Mucosa of rectum (tissue), 2 donors: ENCODE measurements around the gene SIPA1L3.

Source experiments
- H3K27ac ChIP-seq, 2 donors: one replicate each; pipeline ENCODE4 v1.7.0; 2013; ENCODE audit warnings: inconsistent platforms in 2 of 2, low read depth in 2 of 2, low read length in 2 of 2
- H3K27me3 ChIP-seq, 2 donors: one replicate each; pipeline ENCODE4 v1.7.0; 2013; ENCODE audit warnings: low read length in 2 of 2; ENCODE audit not compliant: control insufficient read depth in 2 of 2, insufficient read depth in 2 of 2
- H3K36me3 ChIP-seq, 2 donors: one replicate each; pipeline ENCODE4 v1.7.0; 2013; ENCODE audit warnings: low read length in 2 of 2; ENCODE audit not compliant: control insufficient read depth in 2 of 2, insufficient read depth in 2 of 2
- H3K4me1 ChIP-seq, 2 donors: one replicate each; pipeline ENCODE4 v1.7.0; 2013; ENCODE audit warnings: low read length in 2 of 2, mild to moderate bottlenecking in 1 of 2; ENCODE audit not compliant: control insufficient read depth in 2 of 2, insufficient read depth in 2 of 2
- H3K4me3 ChIP-seq, 2 donors: one replicate each; pipeline ENCODE4 v1.7.0; 2013; ENCODE audit warnings: low read length in 2 of 2
- H3K9ac ChIP-seq, 2 donors: one replicate each; pipeline ENCODE4 v1.7.0; 2013; ENCODE audit warnings: low read length in 2 of 2, low read depth in 1 of 2, mild to moderate bottlenecking in 1 of 2
- H3K9me3 ChIP-seq, 2 donors: one replicate each; pipeline ENCODE4 v1.7.0; 2013; ENCODE audit warnings: low read length in 2 of 2; ENCODE audit not compliant: control insufficient read depth in 2 of 2
- donor health status: healthy.
- donor health status: Normal muscosa, but diverticular disease.

The SIPA1L3 gene

GRCh38 chr19:38162094-38162493, 255.1 kb downstream of the SIPA1L3 start:
- H3K27me3 ChIP-seq = no peaks in the 10 kb centered on the region
- H3K9me3 ChIP-seq = peaks cover 0 to 10% of the 10 kb centered on the region in 2 donors
- H3K27ac ChIP-seq = no peak overlapping the region
- H3K4me1 ChIP-seq = no peaks in the 10 kb centered on the region
- peaks cover 54 to 76% of the 10 kb centered on the region in 2 donors for H3K36me3 ChIP-seq
- H3K4me3 ChIP-seq = no peak overlapping the region
- H3K9ac ChIP-seq = no peak overlapping the region

GRCh38 chr19:38162632-38163031, 255.6 kb downstream of the SIPA1L3 start:
- peaks cover 0 to 10% of the 10 kb centered on the region in 2 donors for H3K9me3 ChIP-seq
- H3K27me3 ChIP-seq = no peaks in the 10 kb centered on the region
- H3K9ac ChIP-seq = no peak overlapping the region
- no peak overlapping the region for H3K27ac ChIP-seq
- H3K36me3 ChIP-seq = peaks cover 54 to 74% of the 10 kb centered on the region in 2 donors
- H3K4me1 ChIP-seq = no peaks in the 10 kb centered on the region
- H3K4me3 ChIP-seq = no peak overlapping the region

- Histone ChIP-seq H3K4me1 (no peaks in the 10 kb centered on the region), H3K9ac (no peak overlapping the region), H3K36me3 (peaks cover 50 to 70% of the 10 kb centered on the region in 2 donors), H3K27me3 (no peaks in the 10 kb centered on the region), H3K9me3 (peaks cover 0 to 10% of the 10 kb centered on the region in 2 donors), H3K27ac (no peak overlapping the region), H3K4me3 (no peak overlapping the region)
These were observed 256.6 kb downstream of the SIPA1L3 start for GRCh38 chr19:38163419-38164290.

GRCh38 chr19:38164526-38164925, 257.5 kb downstream of the SIPA1L3 start:
- H3K9me3 ChIP-seq = peaks cover 0 to 10% of the 10 kb centered on the region in 2 donors
- H3K27ac ChIP-seq = no peak overlapping the region
- peaks cover 54 to 65% of the 10 kb centered on the region in 2 donors for H3K36me3 ChIP-seq
- H3K27me3 ChIP-seq = no peaks in the 10 kb centered on the region
- H3K4me3 ChIP-seq = no peak overlapping the region
- no peak overlapping the region for H3K9ac ChIP-seq
- H3K4me1 ChIP-seq = no peaks in the 10 kb centered on the region

- no peak overlapping the region for H3K9ac ChIP-seq
- no peaks in the 10 kb centered on the region for H3K4me1 ChIP-seq
- no peak overlapping the region for H3K4me3 ChIP-seq
- H3K36me3 ChIP-seq = peaks cover 55 to 66% of the 10 kb centered on the region in 2 donors
- H3K9me3 ChIP-seq = peaks cover 0 to 10% of the 10 kb centered on the region in 2 donors
- no peak overlapping the region for H3K27ac ChIP-seq
- no peaks in the 10 kb centered on the region for H3K27me3 ChIP-seq
These were observed 258.3 kb downstream of the SIPA1L3 start for GRCh38 chr19:38165335-38165734.

GRCh38 chr19:38168637-38169036, 261.6 kb downstream of the SIPA1L3 start:
- Histone ChIP-seq H3K36me3 (peaks cover 34 to 55% of the 10 kb centered on the region in 2 donors), H3K4me1 (no peaks in the 10 kb centered on the region), H3K4me3 (no peak overlapping the region), H3K27ac (no peak overlapping the region), H3K9me3 (no peaks in the 10 kb centered on the region), H3K9ac (no peak overlapping the region), H3K27me3 (no peaks in the 10 kb centered on the region)

- Histone ChIP-seq H3K36me3 (peaks cover 25 to 40% of the 10 kb centered on the region in 2 donors), H3K9me3 (no peaks in the 10 kb centered on the region), H3K4me3 (no peak overlapping the region), H3K9ac (no peak overlapping the region), H3K27me3 (no peaks in the 10 kb centered on the region), H3K4me1 (no peaks in the 10 kb centered on the region), H3K27ac (no peak overlapping the region)
These were observed 263.3 kb downstream of the SIPA1L3 start for GRCh38 chr19:38170334-38170733.

- Histone ChIP-seq H3K4me1 (no peaks in the 10 kb centered on the region), H3K9me3 (no peaks in the 10 kb centered on the region), H3K36me3 (peaks cover 21 to 29% of the 10 kb centered on the region in 2 donors), H3K27me3 (no peaks in the 10 kb centered on the region), H3K9ac (no peak overlapping the region), H3K4me3 (no peak overlapping the region), H3K27ac (no peak overlapping the region)
These were observed 265.0 kb downstream of the SIPA1L3 start for GRCh38 chr19:38172001-38172400.

- H3K36me3 ChIP-seq = peaks cover 18 to 23% of the 10 kb centered on the region in 2 donors
- no peaks in the 10 kb centered on the region for H3K27me3 ChIP-seq
- no peaks in the 10 kb centered on the region for H3K9me3 ChIP-seq
- no peak overlapping the region for H3K27ac ChIP-seq
- H3K4me3 ChIP-seq = no peak overlapping the region
- H3K4me1 ChIP-seq = no peaks in the 10 kb centered on the region
- H3K9ac ChIP-seq = no peak overlapping the region
These were observed 266.5 kb downstream of the SIPA1L3 start for GRCh38 chr19:38173291-38174041.

GRCh38 chr19:38175422-38175821, 268.4 kb downstream of the SIPA1L3 start:
- Histone ChIP-seq H3K4me3 (no peak overlapping the region), H3K27ac (no peak overlapping the region), H3K9ac (no peak overlapping the region), H3K9me3 (peaks cover 0 to 4% of the 10 kb centered on the region in 2 donors), H3K36me3 (peaks cover 14 to 16% of the 10 kb centered on the region in 2 donors), H3K4me1 (no peaks in the 10 kb centered on the region), H3K27me3 (no peaks in the 10 kb centered on the region)
